ENCODE data around the gene GSE1.

- TF ChIP-seq, protein P1, sequence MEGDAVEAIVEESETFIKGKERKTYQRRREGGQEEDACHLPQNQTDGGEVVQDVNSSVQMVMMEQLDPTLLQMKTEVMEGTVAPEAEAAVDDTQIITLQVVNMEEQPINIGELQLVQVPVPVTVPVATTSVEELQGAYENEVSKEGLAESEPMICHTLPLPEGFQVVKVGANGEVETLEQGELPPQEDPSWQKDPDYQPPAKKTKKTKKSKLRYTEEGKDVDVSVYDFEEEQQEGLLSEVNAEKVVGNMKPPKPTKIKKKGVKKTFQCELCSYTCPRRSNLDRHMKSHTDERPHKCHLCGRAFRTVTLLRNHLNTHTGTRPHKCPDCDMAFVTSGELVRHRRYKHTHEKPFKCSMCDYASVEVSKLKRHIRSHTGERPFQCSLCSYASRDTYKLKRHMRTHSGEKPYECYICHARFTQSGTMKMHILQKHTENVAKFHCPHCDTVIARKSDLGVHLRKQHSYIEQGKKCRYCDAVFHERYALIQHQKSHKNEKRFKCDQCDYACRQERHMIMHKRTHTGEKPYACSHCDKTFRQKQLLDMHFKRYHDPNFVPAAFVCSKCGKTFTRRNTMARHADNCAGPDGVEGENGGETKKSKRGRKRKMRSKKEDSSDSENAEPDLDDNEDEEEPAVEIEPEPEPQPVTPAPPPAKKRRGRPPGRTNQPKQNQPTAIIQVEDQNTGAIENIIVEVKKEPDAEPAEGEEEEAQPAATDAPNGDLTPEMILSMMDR (IDR thresholded peaks at IDR 0.05): no peak
- TF ChIP-seq POLR2AphosphoS5 (IDR thresholded peaks at IDR 0.05; ENCODE audit: insufficient read depth in 1 of 2, low read depth in 1 of 2) (no peak), POLR2A (IDR thresholded peaks at IDR 0.05) (no peak)
Observed at GRCh38 chr16:85711982-85712587, 99.0 kb downstream of the GSE1 start.
